Posterior cingulate gyrus (tissue), 11 donors: Measurements from ENCODE around the gene DEAF1.
"Not testable (repeated sequence)": the region's sequence is repeated elsewhere in the genome, so short reads cannot be mapped to it uniquely, and the experiment has no call there.

Source experiments
- DNase-seq, 10 donors: peaks; one replicate each; pipeline versions ENCODE4 v3.0.0 to v3.0.0-alpha.2; 2020 to 2021; ENCODE audit warnings: mixed read lengths in 3 of 10
- intact Hi-C: fragments of 100-400 bp; cut with DNase I; formaldehyde crosslinking; loops from one replicate; pipeline ENCODE4 v1.15.1; 2023

DEAF1 gene, protein sequence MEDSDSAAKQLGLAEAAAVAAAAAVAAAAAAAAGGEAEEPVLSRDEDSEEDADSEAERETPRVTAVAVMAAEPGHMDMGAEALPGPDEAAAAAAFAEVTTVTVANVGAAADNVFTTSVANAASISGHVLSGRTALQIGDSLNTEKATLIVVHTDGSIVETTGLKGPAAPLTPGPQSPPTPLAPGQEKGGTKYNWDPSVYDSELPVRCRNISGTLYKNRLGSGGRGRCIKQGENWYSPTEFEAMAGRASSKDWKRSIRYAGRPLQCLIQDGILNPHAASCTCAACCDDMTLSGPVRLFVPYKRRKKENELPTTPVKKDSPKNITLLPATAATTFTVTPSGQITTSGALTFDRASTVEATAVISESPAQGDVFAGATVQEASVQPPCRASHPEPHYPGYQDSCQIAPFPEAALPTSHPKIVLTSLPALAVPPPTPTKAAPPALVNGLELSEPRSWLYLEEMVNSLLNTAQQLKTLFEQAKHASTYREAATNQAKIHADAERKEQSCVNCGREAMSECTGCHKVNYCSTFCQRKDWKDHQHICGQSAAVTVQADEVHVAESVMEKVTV

DNA sequence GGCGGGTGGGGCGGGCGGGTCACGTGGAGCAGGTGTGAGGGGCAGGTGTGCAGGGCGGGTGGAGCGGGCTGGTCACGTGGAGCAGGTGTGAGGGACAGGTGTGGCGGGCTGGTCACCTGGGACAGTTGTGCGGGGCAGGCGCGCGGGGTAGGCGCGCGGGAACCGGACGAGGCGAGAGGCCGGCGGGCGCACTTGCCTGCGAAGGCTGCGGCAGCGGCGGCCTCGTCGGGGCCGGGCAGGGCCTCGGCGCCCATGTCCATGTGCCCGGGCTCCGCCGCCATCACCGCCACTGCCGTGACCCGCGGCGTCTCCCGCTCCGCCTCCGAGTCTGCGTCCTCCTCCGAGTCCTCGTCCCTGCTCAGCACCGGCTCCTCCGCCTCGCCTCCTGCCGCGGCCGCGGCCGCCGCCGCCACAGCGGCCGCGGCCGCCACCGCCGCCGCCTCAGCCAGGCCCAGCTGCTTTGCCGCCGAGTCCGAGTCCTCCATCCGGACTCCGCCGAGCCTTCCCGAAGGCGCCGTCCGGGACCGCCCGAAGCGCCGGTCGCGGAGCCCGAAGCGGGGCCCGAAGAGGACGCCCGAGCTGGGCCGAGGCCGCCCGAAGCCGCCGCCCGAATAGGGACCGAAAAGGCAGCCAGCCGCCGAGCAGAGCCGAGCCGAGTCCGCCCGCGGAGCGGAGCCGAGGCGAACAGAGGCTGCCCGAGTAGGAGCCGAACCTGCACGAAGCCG, at the start of gene DEAF1:
TSS of gene DEAF1 (minus strand) at position 660 of the 725 bp plus-strand sequence. CDS start at position 485, 175 bp downstream.
- peak; percentile 94 to 100 (median 97) for DNase-seq
- intact Hi-C loops, result no loop called here

DNA sequence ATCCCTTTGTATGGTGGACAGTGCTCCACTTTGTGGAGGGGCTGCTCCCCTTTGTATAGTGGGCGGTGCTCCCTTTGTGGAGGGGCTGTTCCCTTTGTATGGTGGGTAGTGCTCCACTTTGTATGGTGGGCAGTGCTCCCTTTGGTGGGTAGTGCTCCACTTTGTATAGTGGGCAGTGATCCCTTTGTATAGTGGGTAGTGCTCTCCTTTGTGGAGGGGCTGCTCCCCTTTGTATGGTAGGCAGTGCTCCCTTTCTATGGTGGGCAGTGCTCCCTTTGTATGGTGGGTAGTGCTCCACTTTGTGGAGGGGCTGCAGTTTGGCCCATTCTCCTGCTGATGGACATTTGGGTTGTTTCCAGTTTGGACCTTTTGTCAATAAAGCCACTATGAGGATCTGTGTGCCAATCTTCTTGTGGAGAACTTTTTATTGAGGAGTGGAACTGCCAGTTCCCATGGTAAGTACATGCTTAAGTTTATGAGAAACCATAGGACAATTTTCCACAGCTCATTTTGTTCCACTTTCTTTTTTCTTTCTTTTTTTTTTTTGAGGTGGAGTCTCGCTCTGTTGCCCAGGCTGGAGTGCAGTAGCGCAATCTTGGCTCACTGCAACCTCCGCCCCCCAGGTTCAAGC, 47.7 kb upstream of the DEAF1 start:
- intact Hi-C loops, result no loop called here
- DNase-seq, result no peak

DNA sequence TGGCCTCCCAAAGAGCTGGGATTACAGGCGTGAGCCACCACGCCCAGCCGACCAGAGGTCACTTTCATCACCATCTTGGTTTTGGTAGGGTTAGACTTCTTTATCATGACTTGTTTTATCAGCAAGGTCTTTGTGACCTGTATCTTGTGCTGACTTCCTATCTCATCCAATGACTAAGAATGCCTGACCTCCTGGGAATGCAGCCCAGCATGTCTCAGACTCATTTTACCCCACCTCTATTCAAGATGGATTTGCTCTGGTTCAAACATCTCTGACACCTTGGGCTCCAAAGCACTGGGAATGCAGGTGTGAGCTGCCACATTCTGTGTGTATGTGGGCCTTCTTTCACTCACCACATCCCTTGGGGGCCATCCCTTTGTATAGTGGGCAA, 47.1 kb upstream of the DEAF1 start:
- intact Hi-C loops, result no loop called here
- no peak for DNase-seq

DNA sequence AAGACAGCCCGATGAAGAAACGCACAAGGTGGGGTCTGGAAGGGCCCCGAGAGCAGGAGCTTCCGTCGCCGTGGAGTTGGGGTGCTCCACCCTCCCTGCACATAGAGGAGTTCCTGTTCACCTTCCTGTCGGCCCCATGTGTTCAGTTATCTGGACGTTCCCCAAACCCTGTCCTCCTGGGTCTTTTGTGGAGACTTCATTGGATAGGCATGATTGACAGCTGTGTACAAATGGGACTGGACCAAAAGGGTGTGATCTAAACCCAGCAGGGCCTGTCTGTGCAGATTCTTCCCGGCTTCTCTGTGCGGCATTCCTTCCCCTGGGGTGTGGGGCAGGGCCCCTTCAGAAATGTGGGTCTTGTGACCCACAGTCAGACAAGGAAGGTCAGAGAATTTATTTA, 42.9 kb upstream of the DEAF1 start:
- intact Hi-C loops, DNase-seq: not testable (repeated sequence)

DNA sequence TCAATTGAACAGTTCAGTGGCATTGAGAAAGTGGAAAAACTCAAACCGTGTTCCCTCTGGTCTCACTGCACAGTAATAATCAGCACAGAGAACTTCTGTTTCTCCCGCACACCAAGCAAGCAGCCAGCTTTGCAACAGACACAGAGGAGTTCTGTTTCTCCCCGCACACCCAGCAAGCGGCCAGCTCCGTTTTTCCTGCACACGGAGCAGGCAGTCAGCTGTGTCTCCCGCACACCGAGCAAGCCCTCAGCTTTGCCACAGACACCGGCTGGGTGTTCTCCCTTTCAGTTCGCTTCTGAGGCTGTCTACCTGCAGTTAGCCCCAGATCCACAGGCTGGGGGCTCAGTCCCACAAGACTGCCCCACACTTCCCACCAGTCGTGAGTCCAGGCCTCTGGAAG, 42.3 kb upstream of the DEAF1 start:
- intact Hi-C loops, result no loop called here
- DNase-seq, result peak in 3 of 10 donors; percentile 31 to 69 (median 55)

DNA sequence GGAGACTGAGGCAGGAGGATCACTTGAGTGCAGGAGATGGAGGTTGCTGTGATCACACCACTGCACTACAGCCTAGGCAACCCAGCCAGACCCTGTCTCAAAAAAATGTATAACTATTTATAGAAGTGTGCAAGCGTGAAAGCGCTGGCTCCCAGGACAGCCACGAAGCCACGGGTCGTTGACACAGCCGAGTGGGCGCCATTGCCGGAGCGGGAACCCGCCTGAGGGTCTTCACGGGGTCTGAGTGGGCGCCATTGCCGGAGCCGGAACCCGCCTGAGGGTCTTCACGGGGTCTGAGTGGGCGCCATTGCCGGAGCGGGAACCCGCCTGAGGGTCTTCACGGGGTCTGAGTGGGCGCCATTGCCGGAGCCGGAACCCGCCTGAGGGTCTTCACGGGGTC, 39.5 kb upstream of the DEAF1 start:
- intact Hi-C loops, DNase-seq: not testable (repeated sequence)

DNA sequence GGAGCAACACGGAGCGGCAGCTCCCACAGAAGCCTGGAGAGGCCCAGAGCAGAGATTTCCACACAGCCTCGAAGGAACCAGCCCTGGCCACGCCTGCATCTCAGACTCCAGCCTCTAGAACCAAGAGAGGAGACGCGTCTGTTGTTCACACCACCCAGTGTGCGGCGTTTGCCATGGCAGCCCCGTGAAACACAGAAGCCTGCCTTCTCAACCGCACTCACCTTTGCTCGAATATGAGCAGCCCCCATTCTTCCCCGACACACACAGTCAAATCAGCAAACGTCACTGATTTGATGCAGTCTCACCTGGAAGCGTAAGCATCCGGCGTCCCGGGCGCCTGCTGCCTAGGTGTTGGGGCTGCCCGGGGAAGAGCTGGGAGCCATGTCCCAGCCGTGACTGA, 38.0 kb upstream of the DEAF1 start:
- DNase-seq, result no peak
- intact Hi-C loops, result no loop called here

DNA sequence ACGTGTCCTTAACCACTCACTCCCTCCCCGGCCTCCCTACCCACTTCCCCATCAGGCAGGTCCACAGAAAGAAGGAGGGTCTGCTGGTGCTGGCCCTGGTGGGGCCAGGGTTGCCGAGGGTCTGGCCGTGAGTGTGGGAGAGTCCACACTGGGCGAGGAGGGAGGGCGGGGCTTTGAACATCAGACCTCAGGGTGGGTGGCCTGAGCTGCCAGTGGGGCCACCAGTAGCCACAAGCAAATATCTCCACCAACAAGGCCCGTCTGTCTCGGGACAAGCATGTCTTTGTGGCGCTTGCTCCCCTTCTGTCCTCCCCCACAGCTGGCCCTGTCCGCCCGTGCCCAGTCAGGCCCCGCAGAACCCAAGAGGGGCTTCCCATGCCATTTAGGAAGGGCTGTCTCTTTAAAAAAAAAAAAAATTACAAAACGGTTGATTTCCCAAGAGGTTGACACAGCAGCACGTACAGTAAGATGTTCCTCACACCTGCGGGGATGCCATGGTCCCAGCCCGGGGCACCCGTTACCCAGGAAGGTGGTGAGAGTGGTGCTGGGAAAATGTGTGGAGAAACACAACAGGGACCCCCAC, 34.6 kb upstream of the DEAF1 start:
- intact Hi-C loops, result loop anchor here (5.0 kb wide), 1 partner anchor 33 kb away; no protein-coding TSS in a partner anchor
- DNase-seq, result peak; percentile 72 to 97 (median 85)

DNA sequence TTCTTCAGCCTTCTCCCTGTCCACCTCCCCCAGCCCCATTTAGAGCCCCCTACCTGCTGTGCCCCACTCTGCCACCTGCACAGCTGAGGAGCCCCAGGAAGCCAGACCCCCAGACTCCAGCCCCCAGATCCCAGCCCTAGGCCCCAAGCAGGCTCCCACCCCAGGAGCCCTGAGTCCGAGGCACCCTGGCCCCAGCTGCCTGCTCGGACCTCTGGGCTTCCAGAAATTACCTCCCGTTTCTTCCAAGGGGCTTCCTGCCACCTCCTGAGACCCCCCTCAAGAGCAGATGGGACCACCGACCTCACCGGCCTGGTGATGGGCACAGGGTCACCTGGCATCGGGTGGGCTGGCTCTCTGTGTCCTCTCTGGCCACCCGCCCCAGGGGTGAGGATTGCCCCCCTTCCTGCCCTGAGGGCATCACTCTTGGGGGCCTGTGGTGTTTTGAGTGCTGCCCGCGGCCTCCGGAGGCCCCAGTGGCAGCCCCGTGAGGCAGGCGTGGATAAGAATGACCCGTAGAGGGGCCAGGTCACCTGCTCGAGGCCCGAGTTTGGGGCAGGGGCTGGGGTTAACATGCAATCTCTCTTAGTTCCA, 34.0 kb upstream of the DEAF1 start:
- DNase-seq, result no peak
- intact Hi-C loops, result loop anchor here (5.0 kb wide), 1 partner anchor 33 kb away; no protein-coding TSS in a partner anchor

DNA sequence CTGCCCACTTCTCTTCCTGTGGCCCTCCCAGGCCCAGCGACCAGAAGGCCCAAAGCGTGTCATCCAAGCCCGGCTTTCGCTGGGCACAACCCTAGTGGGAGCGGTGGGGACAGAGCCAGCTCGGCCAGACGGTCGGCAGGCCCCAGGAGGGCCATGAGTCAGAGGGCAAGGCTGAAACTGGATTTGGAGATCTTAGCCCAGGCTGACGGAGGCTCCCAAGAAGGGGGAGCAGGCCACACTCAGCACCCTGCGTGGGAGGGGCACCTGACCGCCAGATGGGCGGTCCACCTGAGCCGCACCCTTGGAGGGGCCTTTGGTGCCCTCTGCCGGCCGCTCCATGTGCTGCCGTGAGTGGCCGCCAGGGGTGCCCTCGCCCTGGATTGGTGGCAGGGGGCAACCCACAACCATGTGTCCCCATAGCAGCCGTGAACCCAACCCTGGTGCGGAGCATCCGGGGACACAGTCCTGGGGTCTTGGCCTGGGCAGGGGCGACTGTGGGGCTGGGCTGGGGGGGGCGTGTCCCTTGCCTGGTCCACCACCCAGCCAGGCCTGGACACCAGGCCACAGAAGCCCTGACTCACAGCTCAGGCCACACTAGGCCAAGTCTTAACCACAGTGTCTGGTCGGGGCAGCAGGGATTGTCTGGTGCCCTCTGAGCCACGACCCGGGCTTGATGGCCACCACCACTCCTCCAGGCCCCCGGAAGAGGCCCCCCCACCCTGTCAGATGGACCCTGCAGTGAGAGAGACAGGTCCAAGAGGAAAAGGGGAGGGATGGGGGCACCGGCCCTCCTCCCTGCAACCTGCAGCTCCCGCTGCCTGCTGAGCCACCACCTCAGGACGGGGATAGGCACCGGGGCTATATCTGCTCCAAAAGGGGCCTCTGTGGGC, 33.1 kb upstream of the DEAF1 start:
- DNase-seq, result peak; percentile 60 to 97 (median 82)
- intact Hi-C loops, result loop anchor here (5.0 kb wide), 1 partner anchor 34 kb away; no protein-coding TSS in a partner anchor

DNA sequence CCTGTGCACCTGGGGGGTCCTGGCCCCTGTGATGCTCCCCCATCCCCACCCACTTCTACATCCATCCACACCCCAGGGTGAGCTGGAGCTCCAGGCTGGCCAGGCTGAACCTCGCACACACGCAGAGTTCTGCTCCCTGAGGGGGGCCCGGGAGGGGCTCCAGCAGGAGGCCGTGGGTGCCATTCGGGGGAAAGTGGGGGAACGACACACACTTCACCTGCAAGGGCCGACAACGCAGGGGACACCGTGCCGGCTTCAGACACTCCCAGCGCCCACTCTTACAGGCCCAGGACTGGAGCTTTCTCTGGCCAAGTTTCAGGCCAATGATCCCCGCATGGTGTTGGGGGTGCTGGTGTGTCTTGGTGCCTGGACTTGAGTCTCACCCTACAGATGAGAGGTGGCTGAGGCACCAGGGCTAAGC, 32.3 kb upstream of the DEAF1 start:
- intact Hi-C loops, result loop anchor here (5.0 kb wide), 1 partner anchor 35 kb away; no protein-coding TSS in a partner anchor
- DNase-seq, result peak in 2 of 10 donors; percentile 79 to 85

DNA sequence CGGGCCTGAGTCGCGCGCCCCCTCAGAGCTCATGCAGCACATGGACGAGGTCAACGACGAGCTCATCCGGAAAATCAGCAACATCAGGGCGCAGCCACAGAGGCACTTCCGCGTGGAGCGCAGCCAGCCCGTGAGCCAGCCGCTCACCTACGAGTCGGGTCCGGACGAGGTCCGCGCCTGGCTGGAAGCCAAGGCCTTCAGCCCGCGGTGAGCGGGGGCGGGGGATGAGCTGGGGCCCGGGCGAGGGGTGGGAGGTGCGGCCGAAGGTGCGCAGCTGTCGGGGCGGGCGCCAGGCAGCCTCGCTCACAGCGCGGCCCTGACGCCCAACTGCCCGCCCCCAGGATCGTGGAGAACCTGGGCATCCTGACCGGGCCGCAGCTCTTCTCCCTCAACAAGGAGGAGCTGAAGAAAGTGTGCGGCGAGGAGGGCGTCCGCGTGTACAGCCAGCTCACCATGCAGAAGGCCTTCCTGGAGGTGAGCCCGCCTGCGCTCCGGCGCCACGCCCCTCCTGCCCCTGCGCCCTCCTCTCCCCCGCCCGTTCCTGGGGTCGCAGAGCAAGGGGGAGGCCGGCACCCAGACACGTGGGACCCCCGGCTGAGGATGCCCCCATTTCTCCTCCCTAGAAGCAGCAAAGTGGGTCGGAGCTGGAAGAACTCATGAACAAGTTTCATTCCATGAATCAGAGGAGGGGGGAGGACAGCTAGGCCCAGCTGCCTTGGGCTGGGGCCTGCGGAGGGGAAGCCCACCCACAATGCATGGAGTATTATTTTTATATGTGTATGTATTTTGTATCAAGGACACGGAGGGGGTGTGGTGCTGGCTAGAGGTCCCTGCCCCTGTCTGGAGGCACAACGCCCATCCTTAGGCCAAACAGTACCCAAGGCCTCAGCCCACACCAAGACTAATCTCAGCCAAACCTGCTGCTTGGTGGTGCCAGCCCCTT, 31.5 kb upstream of the DEAF1 start:
- intact Hi-C loops, result loop anchor here (5.0 kb wide), 1 partner anchor 36 kb away; no protein-coding TSS in a partner anchor
- peak in 3 of 10 donors; percentile 65 to 84 (median 82) for DNase-seq

DNA sequence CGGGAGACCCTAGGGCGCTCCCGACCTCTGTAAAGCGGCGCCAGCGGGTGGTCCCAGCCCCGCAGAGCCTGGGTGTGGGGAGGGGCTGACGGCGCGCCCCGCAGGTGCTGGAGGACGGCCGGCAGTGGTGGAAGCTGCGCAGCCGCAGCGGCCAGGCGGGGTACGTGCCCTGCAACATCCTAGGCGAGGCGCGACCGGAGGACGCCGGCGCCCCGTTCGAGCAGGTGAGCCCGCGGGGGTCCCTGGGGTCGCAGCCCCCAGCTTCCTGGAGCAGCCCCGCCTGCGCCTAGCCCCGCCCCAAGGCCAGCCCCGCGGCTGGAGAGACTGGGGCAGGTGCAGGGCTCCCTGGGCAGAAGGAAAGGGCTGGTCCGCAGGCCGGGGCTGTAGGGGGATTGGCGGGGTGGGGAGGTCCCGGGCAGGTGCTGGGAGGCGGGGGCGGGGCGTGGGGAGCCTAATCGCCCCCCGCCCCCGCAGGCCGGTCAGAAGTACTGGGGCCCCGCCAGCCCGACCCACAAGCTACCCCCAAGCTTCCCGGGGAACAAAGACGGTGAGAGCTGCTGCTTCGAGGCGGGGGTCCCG, 30.7 kb upstream of the DEAF1 start:
- peak in 2 of 10 donors; percentile 70 to 83 for DNase-seq
- intact Hi-C loops, result loop anchor here (5.0 kb wide), 1 partner anchor 37 kb away; no protein-coding TSS in a partner anchor

DNA sequence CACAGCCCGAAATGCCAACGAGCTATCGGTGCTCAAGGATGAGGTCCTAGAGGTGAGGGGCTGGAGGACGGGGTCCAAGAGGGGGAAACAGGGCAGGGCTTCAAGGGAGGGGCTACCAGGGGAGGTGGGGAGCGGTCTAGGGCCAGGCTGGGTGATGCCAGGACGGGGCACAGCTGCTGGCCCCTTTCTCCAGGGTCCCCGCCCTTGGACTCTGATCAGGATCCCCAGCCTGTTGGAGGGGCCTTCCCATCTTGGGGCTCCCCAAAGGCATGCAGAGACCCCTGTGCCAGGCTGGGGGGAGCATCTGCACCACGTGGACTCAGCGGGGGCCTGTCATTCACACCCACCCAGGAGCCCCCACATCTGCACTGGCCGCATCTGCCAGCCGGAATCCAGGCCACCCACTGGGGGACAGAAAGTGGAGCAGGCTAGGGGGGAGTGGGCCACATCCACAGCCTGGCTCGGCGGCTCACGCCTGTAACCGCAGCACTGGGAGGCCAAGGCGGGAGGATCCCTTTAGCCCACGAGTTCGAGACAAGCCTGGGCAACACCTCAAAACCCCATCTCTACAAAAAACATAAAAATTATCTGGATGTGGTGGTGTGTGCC, 29.9 kb upstream of the DEAF1 start:
- DNase-seq, result no peak
- intact Hi-C loops, result loop anchor here (5.0 kb wide), 2 partner anchors 37 to 168 kb away; no protein-coding TSS in a partner anchor

DNA sequence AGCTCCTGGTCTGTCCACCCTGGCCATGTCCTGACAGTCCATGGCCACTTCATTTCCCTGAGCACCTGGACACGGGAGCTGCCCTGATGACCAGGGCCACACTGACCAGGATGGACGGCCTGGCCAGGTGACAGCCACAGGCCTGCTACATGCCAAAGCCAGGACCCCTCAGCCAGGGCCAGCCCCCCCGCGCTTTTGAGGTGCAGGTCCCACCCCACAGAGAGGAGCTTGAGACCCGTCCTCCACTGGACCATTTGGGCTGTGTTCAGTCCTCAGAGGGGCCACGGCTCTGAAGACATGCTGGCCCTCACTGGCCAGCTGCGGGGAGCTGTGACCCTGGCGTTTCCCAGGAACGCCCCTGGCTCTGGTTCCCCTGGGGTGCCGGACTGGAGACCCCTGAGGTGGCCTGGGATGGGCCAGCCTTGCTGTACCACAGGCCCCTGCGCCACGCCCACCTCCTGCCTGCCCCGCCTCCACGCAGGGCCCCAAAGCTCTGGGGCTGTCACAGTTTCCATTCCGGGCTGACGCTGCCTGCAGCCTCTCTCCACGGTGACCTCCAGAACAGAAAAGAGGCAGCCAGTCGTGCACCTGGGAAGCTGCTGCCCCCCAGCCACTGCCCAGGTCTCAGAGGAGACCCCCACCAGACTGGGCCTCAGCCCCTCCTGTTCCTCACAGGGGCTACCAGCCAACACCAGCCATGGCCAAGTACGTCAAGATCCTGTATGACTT, 29.2 kb upstream of the DEAF1 start:
- DNase-seq, result peak in 3 of 10 donors; percentile 64 to 78 (median 73)
- intact Hi-C loops, result loop anchor here (5.0 kb wide), 1 partner anchor 167 kb away; no protein-coding TSS in a partner anchor
